HG03095 (cell line): ENCODE measurements around the gene SRXN1.

Source experiments
- ATAC-seq: cut with Tn5 transposase; IDR thresholded peaks from one replicate; pipeline ENCODE4 v1.9.1; 2021; ENCODE audit warnings: moderate library complexity; ENCODE audit not compliant: unreplicated experiment

SRXN1 gene

DNA sequence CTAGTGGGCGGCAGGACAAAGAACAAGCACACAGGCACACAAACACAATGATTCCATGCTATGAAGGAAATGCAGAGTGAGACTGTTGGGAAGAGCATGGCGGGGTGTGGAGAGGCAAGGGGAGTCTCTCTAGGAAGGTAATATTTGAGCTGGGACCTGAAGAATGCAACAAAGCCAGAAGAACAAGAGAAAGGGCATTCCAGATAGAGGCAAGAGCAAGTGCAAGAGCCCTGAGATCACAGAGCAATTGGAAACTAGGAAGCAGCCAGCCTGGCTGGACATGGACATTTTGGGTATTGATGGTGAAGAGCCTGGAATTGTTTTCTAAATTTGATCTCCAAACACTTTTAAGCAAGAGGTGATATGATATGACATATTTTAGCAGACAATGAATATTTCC is 15.4 kb downstream of the SRXN1 start:
- no peak for ATAC-seq

DNA sequence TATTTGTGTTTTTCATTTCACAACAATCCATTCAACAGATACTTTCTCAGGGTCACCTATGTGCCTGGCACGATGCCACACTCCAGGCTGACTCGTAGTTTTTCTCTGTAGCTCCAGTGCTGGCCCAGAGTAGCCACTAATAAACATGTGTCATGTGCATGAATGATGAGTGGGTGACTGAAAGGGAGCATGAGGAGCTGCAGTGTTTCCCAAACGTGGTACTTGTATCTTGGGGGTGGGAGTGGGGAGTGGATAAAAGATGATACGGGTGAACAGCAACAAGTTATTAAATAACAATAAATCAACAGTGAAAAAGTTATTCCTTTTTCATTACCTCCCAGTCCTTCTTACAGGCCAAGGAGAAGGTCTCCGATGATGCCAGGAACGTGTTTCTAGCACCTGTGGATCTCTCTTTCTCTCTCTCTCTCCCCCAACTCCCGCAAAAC is 17.1 kb downstream of the SRXN1 start:
- ATAC-seq = no peak

DNA sequence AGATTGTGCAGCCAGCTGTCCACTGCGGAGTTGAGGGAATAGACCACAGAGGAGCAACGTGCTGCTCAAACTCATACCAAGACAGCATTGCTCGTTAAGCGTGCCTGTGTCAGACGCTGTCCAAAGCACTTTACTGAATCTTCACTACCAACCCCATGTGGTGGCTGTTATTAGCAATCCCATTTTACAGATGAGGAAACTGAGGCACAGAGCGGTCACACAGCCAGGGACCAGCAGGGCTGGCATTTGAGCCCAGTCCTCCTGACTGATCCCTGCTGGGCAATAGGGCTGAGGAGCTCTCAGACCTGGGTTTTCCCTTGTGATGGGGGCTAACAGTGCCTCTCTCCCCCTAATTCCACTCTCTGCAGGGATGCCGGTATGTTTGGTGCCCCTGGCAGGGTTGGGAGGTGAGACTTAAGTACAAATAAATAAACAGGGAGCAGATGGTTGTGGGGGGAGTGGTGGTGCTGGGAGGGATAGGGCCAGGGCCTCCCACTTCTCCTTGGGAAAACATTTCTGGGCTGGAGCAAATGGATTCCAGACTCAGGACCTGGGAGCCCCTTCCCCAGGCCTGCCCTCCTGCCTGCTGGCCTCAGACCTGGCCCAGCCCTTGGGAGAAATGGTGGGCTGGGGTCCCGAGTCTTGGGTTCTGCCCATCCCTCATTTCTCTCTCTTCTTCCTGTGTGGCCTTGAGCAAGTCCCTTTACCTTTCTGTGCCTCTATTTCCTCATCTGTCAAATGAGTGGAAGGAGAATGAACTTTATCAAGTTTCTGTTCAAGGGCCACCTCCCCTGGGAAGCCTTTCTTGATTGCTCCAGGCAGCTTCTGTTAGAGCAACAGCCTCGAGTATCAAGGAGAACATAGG is 17.7 kb downstream of the SRXN1 start:
- no peak for ATAC-seq

DNA sequence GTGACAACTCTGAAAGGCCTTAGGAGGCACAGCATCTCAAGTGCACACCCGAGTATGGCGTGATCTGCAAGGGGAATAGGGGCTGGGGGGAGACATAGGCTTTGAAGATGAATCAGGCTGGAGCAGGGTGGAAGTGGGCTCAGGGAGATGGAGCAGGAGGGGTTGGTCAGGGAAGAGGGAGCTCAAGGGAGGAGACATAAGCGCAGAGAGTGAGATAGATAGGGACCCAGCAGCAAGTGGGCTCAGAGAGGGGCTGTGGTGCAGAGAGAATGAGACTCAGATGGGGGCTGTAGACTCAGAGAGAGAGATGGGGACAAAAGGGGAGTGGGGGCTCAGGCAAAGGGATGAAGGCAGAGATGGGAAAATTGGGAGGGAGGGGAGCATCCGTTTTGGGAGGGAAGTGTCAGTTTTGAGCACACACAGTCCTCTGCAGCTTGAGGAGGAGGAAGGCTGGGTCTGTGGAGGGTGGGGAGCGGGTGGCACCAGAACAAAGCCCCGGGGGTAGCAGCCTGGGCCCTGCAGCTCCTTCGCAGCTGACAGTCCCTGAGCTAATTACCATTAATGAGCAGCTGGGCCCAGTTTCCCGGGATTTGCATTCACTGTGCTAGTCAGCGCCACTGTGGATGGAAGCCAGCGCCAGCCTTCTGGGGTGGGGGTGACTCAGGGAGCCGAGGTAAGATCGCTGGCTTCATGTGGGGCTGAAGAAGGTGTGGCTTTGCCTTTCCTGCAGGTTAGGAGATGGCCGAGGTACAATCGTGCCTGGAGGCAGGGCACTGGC is 18.7 kb downstream of the SRXN1 start:
- ATAC-seq = no peak

DNA sequence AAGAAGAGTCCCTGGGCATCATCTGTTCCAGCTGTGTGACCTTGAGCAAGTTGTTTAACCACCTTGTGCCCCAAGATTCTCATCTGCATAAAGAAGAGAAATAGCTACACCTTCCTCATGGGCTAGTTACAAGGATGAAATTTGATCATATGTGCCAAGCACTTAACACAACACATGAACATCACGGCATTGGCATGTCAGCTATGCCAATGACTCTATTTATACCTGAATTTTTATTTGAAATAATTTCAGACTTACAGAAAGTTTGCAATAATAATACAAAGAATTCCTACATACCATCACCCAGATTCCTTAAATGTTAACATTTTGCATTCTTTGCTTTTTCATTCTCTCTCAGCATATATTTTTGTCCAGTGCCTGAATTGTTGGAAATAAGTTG is 21.9 kb downstream of the SRXN1 start:
- ATAC-seq = no peak

DNA sequence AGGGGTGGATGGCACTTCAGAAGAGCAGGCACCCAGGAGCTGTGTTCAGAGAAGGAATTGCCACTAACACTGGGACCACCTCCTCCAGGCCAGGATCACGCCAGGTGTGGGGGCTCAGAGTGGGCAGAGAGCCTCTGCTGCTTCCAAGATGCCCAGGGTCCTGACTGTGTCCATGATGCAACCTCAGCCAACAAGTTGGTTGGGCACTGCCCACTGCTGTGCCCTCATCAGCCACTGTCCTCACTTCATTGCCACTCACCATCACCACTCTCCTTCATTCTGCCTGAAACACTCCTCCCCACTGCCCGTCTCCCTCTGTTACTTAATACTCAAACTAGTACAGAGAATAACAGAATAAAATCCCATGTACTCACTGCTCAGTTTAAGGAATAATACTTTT is 26.4 kb downstream of the SRXN1 start:
- no peak for ATAC-seq

DNA sequence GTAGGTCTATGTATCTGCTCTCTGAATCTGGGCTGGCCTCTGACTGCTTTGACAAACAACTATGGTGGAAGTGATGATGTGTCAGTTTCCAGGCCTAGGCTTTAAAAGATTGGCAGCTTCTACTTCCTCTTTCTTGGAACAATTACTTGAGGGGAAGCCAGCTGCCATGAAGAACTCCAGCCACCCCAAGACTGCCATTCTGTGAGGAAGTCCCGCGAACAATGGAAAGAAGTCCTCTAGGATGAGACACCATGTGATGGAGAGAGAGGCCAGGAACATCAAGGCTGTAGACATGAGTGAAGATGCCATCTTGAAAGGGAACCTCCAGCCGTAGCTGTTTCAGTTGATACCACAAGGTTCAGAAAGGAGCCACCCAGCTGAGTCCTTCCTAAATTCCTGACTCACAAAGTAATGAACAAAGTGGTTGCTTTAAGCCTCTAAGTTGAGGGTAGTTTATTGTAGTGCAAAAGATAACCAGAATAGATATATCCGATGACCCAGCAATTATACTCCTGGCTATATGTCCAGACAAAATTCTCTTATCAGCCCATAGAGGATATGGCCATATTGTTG is 27.6 kb downstream of the SRXN1 start:
- ATAC-seq = no peak

DNA sequence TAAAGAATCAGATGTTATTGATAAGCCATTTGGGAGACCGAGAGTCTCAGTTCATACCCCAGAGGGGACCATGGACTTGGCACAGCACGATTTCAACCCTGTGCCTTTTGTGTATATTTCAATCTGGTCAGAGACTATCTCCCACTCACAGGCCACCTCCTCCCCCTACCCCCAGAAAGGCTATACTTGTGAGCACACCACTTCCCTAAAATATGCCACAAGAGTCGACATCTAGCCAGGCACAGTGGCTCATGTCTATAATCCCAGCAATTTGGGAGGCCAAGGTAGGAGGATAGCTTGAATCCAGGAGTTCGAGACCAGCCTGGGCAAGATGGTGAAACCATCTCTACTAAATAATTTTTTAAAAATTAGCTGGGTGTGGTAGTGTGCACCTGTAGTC is 29.3 kb downstream of the SRXN1 start:
- no peak for ATAC-seq

DNA sequence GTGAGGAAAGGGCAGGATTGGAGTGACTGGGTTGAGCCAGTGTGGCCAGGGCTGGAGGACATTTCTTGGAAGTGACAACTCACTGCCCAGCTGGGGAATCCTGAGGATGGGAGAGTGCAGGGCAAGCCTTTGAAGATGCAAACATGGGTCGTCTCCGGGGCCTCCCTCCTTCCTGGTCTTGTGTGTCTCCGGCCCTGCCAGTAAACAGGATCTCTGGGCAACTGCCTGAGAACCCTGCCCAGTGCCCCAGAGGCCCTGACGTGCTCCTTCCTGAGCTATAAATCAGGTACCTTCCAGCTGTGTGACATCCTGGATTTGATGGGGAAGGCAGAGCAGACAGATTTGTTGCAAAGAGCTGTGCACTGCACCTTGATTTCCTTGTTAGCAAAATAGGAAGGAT is 30.0 kb downstream of the SRXN1 start:
- no peak for ATAC-seq

DNA sequence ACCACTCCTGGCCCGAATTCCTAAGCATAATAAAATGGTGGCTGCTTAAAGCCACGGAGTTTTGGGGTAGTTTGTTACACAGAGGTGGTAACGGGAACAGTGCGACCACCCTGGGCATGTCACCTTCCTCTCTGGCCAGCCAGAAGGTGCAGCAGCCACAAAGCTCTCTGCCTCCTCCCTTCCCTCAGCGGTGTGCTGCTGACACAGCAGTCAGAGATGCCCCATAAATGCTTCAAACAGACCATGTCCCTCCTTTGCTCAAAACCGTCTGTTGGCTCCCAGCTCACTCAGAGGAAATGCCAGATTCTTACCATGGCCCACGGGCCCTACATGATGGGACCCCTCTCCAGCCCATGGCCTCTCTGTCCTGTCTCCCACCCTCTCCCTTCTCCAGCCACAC is 30.8 kb downstream of the SRXN1 start:
- ATAC-seq = no peak

DNA sequence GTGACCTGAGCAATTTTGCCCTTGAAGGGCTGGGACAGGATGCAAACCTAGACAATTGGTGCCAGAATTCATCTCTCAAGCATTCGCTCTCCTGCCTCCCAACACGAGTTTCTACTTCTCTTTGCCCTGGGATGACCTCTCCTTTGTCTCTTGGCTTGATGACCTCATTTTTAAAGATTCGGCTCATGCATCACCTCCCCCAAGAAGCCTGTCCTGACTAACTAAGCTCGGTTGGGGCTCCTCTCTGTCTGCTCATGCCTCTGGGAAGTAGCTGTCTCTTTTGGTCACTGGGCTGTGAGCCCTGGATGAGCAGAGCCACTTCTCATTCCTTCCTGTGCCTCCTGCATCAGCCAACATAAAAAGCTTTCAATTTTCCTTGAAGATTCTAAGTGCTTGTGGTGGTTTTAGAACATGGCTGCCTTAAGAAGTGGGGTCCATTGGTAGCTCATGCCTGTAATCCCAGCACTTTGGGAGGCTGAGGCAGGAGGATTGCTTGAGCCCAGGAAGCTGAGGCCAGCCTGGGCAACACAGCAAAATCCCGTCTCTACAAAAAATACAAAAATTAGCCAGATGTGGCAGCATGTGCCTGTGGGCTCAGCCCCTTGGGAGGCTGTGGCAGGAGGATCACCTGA is 31.8 kb downstream of the SRXN1 start:
- no peak for ATAC-seq

DNA sequence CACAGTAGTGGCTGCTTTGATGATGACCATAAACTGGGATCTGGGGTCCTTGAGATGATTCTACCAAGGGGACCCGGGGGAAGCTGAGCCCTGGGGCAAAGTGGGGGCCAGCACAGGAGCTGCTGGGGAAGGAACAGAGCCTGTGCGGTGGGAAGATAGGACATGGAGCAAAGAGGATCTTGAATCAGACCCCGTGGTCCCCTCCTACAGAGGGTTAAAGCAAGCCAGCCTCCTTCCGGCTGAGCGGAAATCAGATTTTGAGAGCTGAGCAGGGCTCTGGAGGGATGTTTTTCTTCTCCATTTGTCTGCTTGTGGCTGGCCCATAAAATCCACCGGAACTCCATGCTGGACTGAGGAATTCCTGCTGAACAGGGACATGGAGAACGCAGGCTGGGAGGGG is 32.8 kb downstream of the SRXN1 start:
- no peak for ATAC-seq

DNA sequence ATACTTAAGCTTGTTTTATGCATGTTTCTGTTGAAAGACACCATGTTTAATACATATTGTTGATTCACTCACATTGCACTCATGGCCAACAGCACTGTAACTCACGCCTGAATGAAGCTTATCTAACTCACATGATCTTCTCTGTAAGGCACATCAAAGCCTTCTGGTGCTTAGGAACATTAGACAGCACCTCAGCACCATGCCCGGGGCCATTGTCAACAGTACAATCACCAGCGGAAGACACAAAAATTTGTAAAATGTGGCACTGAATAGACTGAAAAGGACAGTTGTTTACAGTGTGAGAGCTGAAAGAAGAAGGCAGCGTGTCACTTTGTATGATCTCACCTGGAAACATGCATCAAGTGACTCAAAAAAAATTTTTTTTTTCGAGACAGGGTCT is 34.0 kb downstream of the SRXN1 start:
- ATAC-seq = no peak

DNA sequence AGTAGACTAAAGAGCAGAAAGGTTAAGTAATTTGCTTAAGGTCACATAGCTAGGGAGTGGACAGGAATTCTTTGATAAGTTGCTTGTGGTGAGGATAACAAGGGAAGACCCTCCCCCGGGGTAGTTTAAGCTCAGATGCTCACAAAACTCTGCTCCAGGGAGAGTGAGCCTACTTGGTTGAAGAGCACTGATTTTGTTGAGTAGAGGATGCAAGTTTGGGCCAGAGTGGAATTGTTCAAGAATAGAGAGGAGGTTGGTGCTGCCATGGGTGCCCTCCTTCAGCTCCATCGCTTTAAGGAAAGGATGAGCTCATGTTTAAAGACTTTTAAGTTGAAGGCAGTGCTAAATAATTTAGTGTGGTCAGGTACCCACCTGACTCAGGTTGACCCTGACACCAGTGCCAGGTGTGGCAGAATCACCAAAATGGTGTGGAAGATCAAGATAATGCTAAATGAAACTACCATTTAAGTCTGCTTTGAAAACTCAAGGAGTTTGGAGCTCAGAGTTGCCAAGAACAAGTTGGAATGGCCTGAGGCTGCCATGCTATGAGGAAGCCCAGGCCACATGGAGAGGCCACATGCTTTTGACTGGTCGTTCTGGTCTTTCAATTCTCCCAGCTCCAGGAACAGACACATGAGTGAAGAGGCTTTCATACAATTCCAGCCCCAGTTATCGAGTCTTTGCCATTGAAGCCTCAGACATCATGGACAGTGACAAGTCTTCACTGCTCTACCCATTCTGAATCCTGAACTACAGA is 34.9 kb downstream of the SRXN1 start:
- no peak for ATAC-seq

DNA sequence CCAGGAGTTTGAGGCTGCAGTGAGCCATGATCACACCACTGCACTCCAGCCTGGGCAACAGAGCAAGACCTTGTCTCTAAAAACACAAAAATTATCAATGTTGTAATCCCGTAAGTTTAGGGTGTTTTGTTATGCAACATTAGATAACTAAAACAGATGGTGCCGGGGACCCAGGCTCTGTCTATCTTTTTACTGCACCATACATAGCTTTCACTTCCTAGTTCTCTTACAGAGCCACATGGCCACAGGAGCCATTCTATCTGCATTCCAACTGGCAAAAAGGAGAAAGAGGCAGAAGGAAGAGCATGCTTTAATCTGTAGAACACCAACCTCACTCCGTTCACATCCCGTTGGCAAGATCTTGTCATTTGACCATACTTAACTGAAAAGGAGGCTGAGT is 37.5 kb downstream of the SRXN1 start:
- no peak for ATAC-seq

DNA sequence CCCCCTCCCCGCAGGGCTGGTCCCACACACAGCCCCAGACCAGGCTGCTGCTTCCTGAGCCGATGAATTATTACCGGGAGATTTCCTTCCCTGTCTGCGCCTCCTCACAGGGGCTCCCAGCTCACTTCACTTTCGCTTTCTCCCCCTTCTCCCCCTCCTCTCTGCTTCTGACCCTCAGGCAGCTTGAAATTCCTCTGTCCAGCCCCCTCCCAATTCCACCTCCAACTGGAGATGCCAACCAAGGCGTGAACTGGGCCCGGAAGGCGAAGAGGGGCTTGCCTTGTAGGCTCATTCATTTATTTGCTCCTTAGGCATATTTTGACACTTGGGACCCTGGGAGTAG is 41.2 kb downstream of the SRXN1 start:
- ATAC-seq = no peak

DNA sequence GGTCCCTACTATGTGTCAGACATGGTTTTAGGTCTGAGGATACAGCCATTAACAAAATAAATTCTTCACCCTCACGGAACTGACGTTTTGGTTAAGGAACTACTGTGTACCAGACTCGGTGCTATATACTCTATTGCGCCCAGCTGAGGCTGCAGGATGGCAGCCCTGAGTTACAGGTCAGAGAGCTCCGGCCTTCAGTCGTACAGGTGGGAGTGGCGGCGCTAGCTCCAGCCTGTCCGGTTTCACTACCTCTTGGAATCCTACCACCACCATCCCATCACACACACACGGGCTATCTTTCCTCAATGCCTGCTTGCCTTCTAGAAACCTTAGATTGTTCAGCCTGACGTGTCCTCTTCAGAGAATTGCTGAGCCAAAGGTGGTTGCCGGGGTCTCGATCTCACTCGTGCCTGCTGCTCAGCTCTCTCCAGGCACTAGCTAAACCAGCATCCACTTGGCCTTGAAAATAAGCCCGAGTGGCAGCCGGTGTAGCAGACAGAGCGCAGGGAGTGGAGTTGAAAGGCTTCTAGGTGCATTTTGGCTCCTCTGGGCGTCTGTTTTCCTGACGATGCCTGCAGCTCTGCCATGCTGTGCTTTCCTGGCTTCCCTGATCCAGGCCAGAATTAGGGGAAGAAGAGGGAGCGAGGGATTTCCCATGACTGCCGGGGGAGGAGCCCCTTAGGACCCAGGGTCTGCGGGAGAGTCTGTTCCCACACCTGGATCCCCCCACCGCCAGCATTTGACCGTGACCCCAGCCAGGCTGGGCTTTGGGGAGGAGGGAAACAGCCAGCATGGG is 41.8 kb downstream of the SRXN1 start:
- no peak for ATAC-seq

DNA sequence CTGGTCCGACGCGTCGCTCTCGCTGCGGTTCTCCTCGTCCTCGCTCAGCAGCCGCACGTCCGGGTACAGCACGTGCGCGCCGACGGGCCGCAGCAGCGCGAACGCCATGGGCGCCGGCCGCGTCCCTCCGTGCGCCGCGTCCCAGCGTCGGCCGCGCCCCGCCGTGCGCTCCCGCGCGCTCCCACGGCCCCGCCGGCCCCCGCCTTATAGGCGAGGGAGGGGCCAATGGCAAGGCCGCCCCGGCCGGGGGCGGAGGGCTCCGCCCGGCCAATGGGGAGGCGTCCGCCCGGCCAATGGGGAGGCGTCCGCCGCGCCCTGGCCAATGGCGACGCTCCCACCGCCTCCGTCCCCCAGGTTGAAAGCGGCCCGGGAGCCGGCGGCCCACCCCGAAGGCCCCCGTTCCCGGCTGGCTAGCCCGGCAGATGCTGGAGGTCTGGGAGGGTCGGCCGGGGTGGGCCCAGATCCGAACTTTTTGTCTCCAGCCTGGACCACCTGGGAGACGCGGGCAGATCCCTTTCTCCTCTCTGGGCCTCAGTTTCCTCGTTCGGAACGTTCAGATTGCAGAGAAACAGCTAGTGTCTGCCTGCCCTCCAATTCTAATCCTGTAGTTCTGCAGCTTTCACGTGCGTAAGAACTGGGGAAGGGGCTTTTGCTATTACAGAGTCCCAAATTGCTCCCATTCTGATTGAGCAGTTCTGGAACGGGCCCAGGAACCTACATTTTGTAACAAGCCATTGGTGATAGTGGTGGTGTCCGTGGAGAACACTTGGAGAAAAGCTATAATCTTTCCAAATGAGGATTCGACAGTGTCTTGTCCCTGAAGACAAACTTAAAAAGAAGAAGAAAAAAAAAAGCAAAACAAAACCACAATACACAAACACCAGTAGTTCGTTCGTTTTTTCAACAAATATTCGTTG is 42.6 kb downstream of the SRXN1 start, which contains the start of gene TCF15:
Gene TCF15, minus strand, starts transcription at position 180 of the 917 bp plus-strand sequence. Its CDS starts 72 bp downstream, at position 108.
- no peak for ATAC-seq
